Neural progenitor cell (in vitro differentiated cells): ENCODE results near the gene CKLF. TPM values are rescaled to one million over a fixed set of nuclear protein-coding genes. Genes with fewer than 3 reads are reported as not detected.

Source experiments
- DNase-seq: peaks from one replicate; pipeline ENCODE4 v3.0.0-alpha.2; 2016; ENCODE audit warnings: low spot score
- H2AFZ ChIP-seq: fragments of 200-600 bp; sonication (generic); replicated peaks from 2 replicates; pipeline ENCODE4 v1.6.1; 2016; ENCODE audit warnings: antibody characterized with exemption
- H3F3A ChIP-seq: fragments of 200-600 bp; sonication (generic); 2 replicates; pipeline ENCODE4 v1.6.1; 2016; ENCODE audit warnings: antibody characterized with exemption, low read depth
- H3K27ac ChIP-seq: fragments of 200-600 bp; sonication (generic); 2 replicates; pipeline ENCODE4 v1.5.1; 2016; ENCODE audit warnings: mild to moderate bottlenecking
- H3K27me3 ChIP-seq: fragments of 200-600 bp; sonication (generic); 2 replicates; pipeline ENCODE4 v1.6.1; 2016; ENCODE audit warnings: mild to moderate bottlenecking, moderate library complexity
- H3K36me3 ChIP-seq: fragments of 200-600 bp; sonication (generic); 2 replicates; pipeline ENCODE4 v1.5.1; 2016
- H3K4me1 ChIP-seq: fragments of 200-600 bp; sonication (generic); 2 replicates; pipeline ENCODE4 v1.6.1; 2016; ENCODE audit warnings: mixed run types
- H3K4me2 ChIP-seq: fragments of 200-600 bp; sonication (generic); 2 replicates; pipeline ENCODE4 v1.6.1; 2016
- H3K4me3 ChIP-seq: fragments of 200-600 bp; sonication (generic); 2 replicates; pipeline ENCODE4 v1.5.1; 2016
- H3K79me2 ChIP-seq: fragments of 200-600 bp; sonication (generic); 2 replicates; pipeline ENCODE4 v1.6.1; 2016; ENCODE audit warnings: low read depth
- H3K9ac ChIP-seq: fragments of 200-600 bp; sonication (generic); 2 replicates; pipeline ENCODE4 v1.6.1; 2016
- H3K9me3 ChIP-seq: fragments of 200-600 bp; sonication (generic); 2 replicates; pipeline ENCODE4 v1.5.1; 2016; ENCODE audit warnings: low read depth
- H4K20me1 ChIP-seq: fragments of 200-600 bp; sonication (generic); 2 replicates; pipeline ENCODE4 v1.6.1; 2016; ENCODE audit warnings: low read depth
- H3K27ac Mint-ChIP-seq: 3 replicates; pipeline ENCODE4 v1.8.0; 2021; ENCODE audit warnings: mixed read lengths
- H3K27me3 Mint-ChIP-seq: 2 replicates; pipeline ENCODE4 v1.8.0; 2022; ENCODE audit warnings: low read depth, mild to moderate bottlenecking, inconsistent platforms, moderate library complexity, mixed read lengths; ENCODE audit not compliant: insufficient read depth
- H3K36me3 Mint-ChIP-seq: 3 replicates; pipeline ENCODE4 v1.8.0; 2021; ENCODE audit warnings: mixed read lengths
- H3K4me1 Mint-ChIP-seq: 3 replicates; pipeline ENCODE4 v1.8.0; 2021; ENCODE audit warnings: mixed read lengths
- H3K4me3 Mint-ChIP-seq: 3 replicates; pipeline ENCODE4 v1.8.0; 2021; ENCODE audit warnings: mild to moderate bottlenecking, moderate library complexity, mixed read lengths
- H3K9me3 Mint-ChIP-seq: 3 replicates; pipeline ENCODE4 v1.8.0; 2020; ENCODE audit warnings: mixed read lengths
- EZH2 ChIP-seq: fragments of 200-600 bp; sonication (generic); IDR thresholded peaks from 2 replicates; pipeline ENCODE4 v1.6.1; 2017; ENCODE audit warnings: antibody characterized with exemption, mild to moderate bottlenecking, moderate library complexity
- EZH2phosphoT487 ChIP-seq: fragments of 200-600 bp; sonication (generic); IDR thresholded peaks from 2 replicates; pipeline ENCODE4 v1.6.1; 2017; ENCODE audit warnings: antibody characterized with exemption
- total RNA-seq: library from RNA; depleted of rRNA; stranded (reverse); fragments of >200 nt; gene quantifications from 2 replicates; pipeline ENCODE4 v1.2.3, GENCODE V29; 2015; ENCODE audit warnings: low replicate concordance
- TF ChIP-seq, protein P1 (sequence below): fragments of 200-600 bp; sonication (generic); IDR thresholded peaks from 2 replicates; pipeline ENCODE4 v1.5.1; 2017; ENCODE audit warnings: antibody characterized with exemption, mild to moderate bottlenecking

The CKLF gene
- total RNA-seq, 1 donor from 2014 or later: 38.6 TPM

DNA sequence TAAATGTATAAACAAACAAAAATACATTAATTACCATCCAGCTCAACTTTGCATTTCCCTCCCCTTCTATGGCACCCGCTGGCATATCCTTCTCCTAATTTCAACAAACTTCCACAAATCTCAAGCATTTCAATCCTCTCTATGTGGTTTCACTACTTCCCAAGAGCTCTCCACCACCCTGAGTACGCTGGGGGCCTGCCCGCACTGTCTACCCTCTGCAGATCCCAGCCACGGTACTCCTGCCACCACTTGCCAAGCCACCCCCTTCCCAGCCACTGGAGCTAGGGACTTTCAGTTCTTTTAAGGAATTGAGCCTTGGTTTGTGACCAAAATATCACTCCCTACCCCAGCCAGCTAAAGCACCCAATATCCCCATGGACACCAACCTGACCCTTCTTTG lies 4.3 kb upstream of the CKLF start:
- peaks cover 6% of the 10 kb centered on the region for H3K27me3 ChIP-seq
- H3K36me3 ChIP-seq: no peaks in the 10 kb centered on the region
- no peaks in the 10 kb centered on the region for H3K9me3 ChIP-seq
- H3K27me3 Mint-ChIP-seq: peaks cover 9% of the 10 kb centered on the region
- no peak overlapping the region for H3K9ac ChIP-seq
- peaks cover 36% of the 10 kb centered on the region for H3K4me1 Mint-ChIP-seq
- H3K27ac ChIP-seq: no peak overlapping the region
- no peak overlapping the region for H3K4me2 ChIP-seq
- H3K4me3 Mint-ChIP-seq: peak overlapping the region; percentile 82
- H3K9me3 Mint-ChIP-seq: peaks cover 2% of the 10 kb centered on the region
- peaks cover 3% of the 10 kb centered on the region for H3K79me2 ChIP-seq
- TF ChIP-seq EZH2: no peak
- TF ChIP-seq, protein P1, sequence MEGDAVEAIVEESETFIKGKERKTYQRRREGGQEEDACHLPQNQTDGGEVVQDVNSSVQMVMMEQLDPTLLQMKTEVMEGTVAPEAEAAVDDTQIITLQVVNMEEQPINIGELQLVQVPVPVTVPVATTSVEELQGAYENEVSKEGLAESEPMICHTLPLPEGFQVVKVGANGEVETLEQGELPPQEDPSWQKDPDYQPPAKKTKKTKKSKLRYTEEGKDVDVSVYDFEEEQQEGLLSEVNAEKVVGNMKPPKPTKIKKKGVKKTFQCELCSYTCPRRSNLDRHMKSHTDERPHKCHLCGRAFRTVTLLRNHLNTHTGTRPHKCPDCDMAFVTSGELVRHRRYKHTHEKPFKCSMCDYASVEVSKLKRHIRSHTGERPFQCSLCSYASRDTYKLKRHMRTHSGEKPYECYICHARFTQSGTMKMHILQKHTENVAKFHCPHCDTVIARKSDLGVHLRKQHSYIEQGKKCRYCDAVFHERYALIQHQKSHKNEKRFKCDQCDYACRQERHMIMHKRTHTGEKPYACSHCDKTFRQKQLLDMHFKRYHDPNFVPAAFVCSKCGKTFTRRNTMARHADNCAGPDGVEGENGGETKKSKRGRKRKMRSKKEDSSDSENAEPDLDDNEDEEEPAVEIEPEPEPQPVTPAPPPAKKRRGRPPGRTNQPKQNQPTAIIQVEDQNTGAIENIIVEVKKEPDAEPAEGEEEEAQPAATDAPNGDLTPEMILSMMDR: no peak
- no peak for TF ChIP-seq EZH2phosphoT487
- peaks cover 15% of the 10 kb centered on the region for H3K4me1 ChIP-seq
- no peak overlapping the region for H3K4me3 ChIP-seq
- H3K36me3 Mint-ChIP-seq: peaks cover 20% of the 10 kb centered on the region
- H3F3A ChIP-seq: peaks cover 29% of the 10 kb centered on the region
- no peak overlapping the region for H2AFZ ChIP-seq
- DNase-seq: no peak
- H3K27ac Mint-ChIP-seq: peak overlapping the region; percentile 51
- no peaks in the 10 kb centered on the region for H4K20me1 ChIP-seq

DNA sequence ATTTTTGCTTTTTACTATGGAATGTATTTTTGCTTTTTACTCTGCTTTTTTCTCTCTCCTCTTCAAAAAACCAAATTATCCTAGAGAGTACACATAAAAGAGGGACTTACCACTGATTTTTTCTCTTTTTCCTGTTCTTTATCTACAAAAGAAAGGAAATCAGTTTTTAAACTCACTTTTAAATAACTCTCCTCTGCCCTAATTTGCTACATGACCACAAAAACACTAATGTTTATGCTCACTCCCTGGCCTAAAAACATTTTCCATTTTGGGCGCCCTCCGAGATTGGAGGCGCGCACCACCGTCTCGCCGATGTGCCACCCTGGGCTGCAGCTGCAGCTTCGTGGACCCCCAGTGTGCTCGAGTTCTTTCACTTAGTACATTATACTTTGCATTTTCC lies 3.5 kb upstream of the CKLF start:
- Mint-ChIP-seq H3K4me1 (peaks cover 37% of the 10 kb centered on the region), H3K4me3 (peak overlapping the region; percentile 82), H3K36me3 (peaks cover 24% of the 10 kb centered on the region), H3K9me3 (peaks cover 5% of the 10 kb centered on the region), H3K27ac (peak overlapping the region; percentile 57), H3K27me3 (peaks cover 9% of the 10 kb centered on the region)
- TF ChIP-seq, protein P1: no peak
- no peak for TF ChIP-seq EZH2phosphoT487
- TF ChIP-seq EZH2: no peak
- Histone ChIP-seq H3K27ac (no peak overlapping the region), H3K79me2 (peaks cover 11% of the 10 kb centered on the region), H3K9ac (no peak overlapping the region), H3K9me3 (no peaks in the 10 kb centered on the region), H3F3A (peaks cover 29% of the 10 kb centered on the region), H3K4me3 (peak overlapping the region; percentile 62), H3K36me3 (no peaks in the 10 kb centered on the region), H2AFZ (peak overlapping the region; percentile 61), H4K20me1 (no peaks in the 10 kb centered on the region), H3K4me1 (peaks cover 15% of the 10 kb centered on the region), H3K4me2 (peak overlapping the region; percentile 90), H3K27me3 (peaks cover 13% of the 10 kb centered on the region)
- no peak for DNase-seq

DNA sequence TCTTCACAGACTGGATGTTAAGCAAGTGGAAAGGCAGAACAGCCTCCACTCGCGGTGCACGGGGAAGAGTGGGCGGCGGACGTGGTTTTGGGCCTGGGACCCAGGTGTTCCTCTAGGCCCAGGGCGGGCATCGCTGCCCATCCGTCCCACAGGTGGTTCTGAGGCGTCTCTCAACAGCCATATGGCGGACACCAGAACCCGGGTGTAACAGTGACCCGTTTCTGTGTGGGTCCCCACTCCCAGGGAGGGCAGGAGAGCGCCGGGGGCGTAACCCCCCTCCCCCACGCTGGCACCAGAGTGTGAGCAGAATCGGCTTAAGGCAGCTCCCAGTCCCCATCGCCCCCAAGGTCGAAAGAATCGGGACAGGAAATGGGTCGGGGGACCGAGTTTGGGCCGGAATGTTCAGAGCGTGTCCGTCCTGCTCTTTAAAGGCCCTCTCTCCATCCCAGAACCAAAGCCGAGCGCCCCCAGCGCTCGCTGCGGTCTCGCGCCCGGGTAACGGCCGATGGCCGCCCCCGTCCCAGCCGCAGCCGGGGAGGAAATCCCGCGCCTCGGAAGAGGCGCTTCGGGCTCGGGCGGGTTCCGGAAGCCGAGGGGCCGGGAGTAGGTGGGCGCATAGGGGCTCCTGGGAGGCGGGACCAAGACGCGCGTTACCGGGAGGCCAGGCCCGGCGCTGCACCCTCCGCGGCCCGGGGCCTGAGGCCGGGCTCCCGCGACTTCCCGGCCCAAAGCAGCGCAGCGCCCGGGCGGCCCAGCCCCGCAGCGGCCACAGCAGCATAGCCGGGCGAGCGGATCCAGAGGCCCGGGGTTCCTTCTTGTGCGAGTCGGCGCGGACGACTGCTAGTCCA lies 2.9 kb upstream of the CKLF start, which contains the start of gene TK2:
Gene TK2 (minus strand): TSS at position 839 of the 848 bp plus-strand sequence. CDS start 61 bp downstream, at position 778.
- Histone ChIP-seq H3K79me2 (peaks cover 12% of the 10 kb centered on the region), H3K36me3 (no peaks in the 10 kb centered on the region), H2AFZ (peak within 1 kb of the TSS; percentile 61), H3K9me3 (no peaks in the 10 kb centered on the region), H3F3A (peaks cover 29% of the 10 kb centered on the region), H3K9ac (peak within 1 kb of the TSS; percentile 49), H4K20me1 (no peaks in the 10 kb centered on the region), H3K27me3 (peaks cover 13% of the 10 kb centered on the region), H3K4me3 (peak within 1 kb of the TSS; percentile 62), H3K4me2 (peak within 1 kb of the TSS; percentile 90), H3K27ac (peak within 1 kb of the TSS; percentile 62), H3K4me1 (peaks cover 15% of the 10 kb centered on the region)
- Mint-ChIP-seq H3K27me3 (peaks cover 11% of the 10 kb centered on the region), H3K27ac (peak within 1 kb of the TSS; percentile 75), H3K4me3 (peak within 1 kb of the TSS; percentile 84), H3K4me1 (peaks cover 33% of the 10 kb centered on the region), H3K36me3 (peaks cover 27% of the 10 kb centered on the region), H3K9me3 (peaks cover 5% of the 10 kb centered on the region)
- peak; percentile 79 for DNase-seq
- TF ChIP-seq EZH2 (peak; percentile 48), EZH2phosphoT487 (no peak)
- TF ChIP-seq, protein P1: peak; percentile 39
